HFF-Myc (cell line): ENCODE measurements around the gene ZNF454.

Source experiments
- DNase-seq: peaks from one replicate; pipeline ENCODE4 v3.0.0-alpha.2; 2011; ENCODE audit warnings: low read depth; ENCODE audit errors: extremely low read depth
- H3K4me3 ChIP-seq: replicated peaks from 2 replicates; pipeline ENCODE4 v1.5.1; 2011; ENCODE audit warnings: low read depth, mild to moderate bottlenecking, control low read depth, low read length
- CTCF ChIP-seq: IDR thresholded peaks from 2 replicates; pipeline ENCODE4 v1.5.1; 2012; ENCODE audit warnings: mild to moderate bottlenecking, low read depth, low read length, control low read depth; ENCODE audit errors: missing control alignments

The ZNF454 gene

DNA sequence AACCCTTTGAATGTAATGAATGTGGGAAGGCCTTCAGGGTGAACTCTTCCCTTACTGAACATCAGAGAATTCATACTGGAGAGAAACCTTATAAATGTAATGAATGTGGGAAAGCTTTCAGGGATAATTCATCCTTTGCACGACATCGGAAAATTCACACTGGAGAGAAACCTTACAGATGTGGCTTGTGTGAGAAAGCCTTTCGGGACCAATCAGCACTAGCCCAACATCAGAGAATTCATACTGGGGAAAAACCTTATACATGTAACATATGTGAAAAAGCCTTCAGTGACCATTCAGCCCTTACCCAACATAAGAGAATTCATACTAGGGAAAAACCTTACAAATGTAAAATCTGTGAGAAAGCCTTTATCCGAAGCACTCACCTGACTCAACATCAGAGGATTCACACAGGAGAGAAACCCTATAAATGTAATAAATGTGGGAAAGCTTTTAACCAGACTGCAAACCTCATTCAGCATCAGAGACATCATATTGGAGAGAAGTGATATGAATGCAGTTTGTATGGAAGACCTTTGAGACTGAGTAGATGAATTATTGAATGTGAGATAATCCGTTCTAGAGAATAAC lies 24.6 kb downstream of the ZNF454 start:
- no peak overlapping the region for H3K4me3 ChIP-seq
- DNase-seq: no peak
- TF ChIP-seq CTCF: no peak

DNA sequence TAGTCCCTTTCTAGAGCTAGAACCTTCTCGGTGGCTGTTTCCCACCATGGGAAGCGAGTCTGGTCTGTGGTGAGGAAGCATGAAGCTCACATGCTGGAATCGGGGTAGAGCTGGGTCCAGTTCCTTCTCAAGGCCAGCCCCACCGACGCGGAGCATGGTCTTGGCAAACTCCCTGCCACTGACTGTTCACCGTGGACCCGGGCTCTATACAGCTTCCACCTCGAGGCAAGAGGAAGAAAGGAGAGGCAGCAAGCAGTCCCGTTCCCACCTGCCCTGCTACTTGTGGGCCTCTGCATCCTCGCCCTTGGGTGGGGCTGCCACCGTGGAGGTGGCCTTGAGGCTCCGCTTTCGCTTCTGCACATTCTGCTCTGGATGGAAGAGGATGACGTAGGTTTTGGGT lies 40.4 kb downstream of the ZNF454 start:
- no peak for TF ChIP-seq CTCF
- DNase-seq: no peak
- no peak overlapping the region for H3K4me3 ChIP-seq

DNA sequence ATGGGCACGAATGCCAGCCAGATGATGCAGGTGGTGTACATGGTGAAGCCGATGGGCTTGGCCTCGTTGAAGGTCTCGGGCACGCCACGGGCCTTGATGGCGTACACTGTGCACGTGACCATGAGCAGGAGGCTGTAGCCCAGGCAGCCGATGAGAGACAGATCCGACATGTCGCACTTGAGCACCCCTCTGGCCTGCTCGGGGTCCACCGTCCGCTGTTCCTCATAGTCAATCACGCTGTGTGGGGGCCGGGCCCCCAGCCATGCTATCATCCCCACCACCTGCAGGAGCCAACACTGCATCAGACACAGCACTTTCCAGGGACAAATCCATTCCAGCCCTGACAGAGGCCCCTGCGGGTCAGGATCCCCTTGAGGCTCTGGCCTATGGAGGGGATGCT lies 41.9 kb downstream of the ZNF454 start:
- no peak for DNase-seq
- H3K4me3 ChIP-seq: no peak overlapping the region
- no peak for TF ChIP-seq CTCF

- DNase-seq: no peak
- H3K4me3 ChIP-seq: no peak overlapping the region
- no peak for TF ChIP-seq CTCF
Measured at GRCh38 chr5:178983728-178984127, 42.7 kb downstream of the ZNF454 start.

DNA sequence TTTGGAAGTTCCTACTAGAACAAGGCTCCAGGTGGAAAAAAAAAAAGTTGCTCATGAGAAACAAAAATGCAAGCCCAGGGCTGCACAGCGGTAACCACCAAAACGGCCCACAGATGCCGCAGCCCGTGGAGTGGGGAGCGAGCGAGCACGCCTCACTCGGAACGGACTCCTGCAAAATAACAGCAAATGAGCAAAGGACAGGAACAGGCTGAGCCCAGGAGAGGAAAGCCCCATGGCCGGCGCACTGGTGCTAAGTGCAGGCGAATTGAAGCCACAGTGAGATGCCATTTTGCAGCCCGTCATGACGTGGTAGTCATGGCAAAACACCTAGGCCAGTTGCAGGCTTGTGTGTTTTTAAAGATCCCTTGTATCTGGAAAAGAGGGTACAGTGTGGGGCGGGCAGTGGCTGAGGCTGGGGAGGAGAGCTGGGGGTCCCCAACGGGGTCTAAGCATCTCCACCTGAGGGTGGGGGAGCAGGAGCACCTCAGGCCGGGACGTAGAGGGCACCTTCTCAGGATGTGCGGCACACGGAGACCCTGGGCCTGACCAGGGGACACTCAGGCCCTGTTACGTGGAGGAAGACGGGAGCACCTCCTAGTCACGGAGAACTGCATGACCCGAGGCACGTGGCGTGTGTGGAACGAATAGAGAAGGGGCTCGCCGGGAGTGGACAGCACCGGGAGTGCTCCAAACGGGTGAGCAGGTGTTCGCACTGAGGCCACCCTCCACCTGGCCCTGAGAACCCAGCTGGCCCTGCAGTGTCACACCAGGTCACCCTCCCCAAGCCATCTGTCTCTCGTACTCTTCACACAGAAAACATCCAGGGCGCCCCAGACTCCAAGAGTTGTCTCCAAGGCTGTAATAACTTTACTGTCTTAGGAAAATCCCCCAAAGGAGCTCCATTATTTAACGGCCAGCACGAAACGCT lies 43.4 kb downstream of the ZNF454 start:
- no peak for DNase-seq
- no peak for TF ChIP-seq CTCF
- H3K4me3 ChIP-seq: no peak overlapping the region

DNA sequence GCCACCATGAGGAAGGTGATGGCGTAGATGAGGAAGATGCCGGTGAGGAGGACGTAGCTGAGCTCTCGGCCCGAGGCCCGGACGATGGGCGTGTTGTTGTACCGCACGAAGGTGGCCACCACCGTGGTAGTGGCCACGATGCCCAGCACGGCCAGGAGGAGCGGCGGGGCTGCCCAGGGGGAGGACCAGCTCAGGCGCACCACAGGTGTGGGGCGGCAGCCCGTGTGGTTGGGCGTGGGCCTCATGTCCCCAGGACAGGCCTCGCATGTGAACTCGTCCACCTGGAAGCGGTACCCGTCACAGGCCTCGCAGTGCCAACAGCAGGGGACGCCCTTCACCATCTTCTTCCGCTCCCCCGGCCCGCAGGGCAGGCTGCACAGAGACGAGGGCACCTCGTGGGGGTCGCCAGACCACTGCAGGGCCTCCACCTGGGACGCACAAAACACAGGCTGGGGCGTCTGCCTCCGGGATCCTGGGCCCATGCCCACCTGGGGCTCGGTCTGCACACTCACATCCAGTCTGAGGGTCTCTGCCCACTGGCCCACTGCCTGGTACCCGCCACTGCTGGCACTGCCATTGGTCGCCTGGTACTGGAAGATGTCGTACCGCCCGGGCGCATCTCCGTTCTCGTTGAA lies 45.4 kb downstream of the ZNF454 start:
- no peak for DNase-seq
- no peak overlapping the region for H3K4me3 ChIP-seq
- no peak for TF ChIP-seq CTCF
